ENCODE data around the gene TECPR2.

Gene TECPR2

DNA sequence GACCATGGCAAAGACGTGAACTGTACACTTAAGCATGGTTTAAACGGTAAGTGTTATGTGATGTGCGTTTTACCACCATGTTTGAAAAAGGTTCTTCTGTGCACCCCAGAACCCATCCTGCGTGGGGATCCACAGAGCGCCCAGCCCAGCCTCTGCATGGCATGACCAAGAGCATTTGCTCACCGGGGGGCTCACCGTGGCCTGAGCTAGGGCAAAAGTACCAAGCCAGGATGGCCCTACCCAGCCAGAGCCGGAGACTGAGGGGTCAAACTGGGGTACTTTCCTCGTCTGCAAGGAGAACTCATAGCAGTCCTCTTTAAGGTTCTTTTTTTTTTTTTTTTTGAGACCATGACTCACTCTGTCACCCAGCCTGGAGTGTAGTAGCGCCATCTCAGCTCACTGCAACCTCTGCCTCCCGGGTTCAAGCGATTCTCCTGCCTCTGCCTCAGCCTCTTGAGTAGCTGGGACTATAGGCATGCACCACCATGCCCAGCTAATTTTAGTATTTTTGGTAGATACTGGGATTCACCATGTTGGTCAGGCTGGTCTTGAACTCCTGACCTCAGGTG lies 163.3 kb downstream of the TECPR2 start:
- ChIA-PET CTCF (interaction anchor here (1.3 to 4.0 kb wide), 9 partner anchors 8 to 168 kb away, joined by 4 to 33 read pairs (median 15); no protein-coding TSS in a partner anchor), POLR2A (interaction anchor here (1.4 kb wide), 1 partner anchor 54 kb away, joined by 5 read pairs; no protein-coding TSS in a partner anchor)
- no peak for DNase-seq (ENCODE audit: low read depth, low spot score)
- TF ChIP-seq, protein P1, sequence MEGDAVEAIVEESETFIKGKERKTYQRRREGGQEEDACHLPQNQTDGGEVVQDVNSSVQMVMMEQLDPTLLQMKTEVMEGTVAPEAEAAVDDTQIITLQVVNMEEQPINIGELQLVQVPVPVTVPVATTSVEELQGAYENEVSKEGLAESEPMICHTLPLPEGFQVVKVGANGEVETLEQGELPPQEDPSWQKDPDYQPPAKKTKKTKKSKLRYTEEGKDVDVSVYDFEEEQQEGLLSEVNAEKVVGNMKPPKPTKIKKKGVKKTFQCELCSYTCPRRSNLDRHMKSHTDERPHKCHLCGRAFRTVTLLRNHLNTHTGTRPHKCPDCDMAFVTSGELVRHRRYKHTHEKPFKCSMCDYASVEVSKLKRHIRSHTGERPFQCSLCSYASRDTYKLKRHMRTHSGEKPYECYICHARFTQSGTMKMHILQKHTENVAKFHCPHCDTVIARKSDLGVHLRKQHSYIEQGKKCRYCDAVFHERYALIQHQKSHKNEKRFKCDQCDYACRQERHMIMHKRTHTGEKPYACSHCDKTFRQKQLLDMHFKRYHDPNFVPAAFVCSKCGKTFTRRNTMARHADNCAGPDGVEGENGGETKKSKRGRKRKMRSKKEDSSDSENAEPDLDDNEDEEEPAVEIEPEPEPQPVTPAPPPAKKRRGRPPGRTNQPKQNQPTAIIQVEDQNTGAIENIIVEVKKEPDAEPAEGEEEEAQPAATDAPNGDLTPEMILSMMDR (IDR thresholded peaks at IDR 0.05; ENCODE audit: insufficient read depth, low read length, missing control alignments) = no peak
- no peak overlapping the region for H3K4me3 ChIP-seq (ENCODE audit: low read depth, low read length)

DNA sequence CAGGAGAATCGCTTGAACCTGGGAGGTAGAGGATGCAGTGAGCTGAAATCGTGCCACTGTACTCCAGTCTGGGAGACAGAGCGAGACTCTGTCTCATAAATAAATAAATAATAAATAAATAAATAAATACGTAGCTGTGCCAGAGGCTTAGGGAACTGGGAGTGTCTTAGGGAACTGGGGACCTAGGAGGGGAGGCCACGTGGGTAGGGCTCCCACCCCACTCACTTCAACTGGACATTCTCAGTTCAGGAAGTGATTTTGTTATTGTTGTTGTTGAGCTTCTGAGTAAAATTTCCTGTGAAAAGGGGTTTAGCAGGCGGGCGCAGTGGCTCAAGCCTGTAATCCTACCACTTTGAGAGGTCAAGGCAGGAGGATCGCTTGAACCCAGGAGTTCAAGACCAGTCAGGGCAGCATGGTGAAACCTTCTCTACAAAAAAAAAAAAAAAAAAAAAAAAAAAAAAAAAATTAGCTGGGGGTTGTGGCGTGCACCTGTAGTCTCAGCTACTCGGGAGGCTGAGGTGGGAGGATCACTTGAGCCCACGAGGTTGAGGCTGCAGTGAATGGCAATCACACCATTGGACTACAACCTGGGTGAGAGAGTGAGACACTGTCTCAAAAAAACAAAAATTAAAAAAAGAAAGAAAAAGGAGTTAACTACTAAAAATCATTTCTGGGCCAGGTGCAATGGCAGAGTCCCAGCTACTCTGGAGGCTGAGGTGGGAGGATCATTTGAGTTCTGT lies 165.9 kb downstream of the TECPR2 start:
- no peak for DNase-seq (ENCODE audit: low read depth, low spot score)
- ChIA-PET POLR2A (no interaction called here), CTCF (interaction anchor here (0.6 to 3.6 kb wide), 6 partner anchors 11 to 91 kb away, joined by 3 to 11 read pairs (median 4); no protein-coding TSS in a partner anchor)
- H3K4me3 ChIP-seq (ENCODE audit: low read depth, low read length) = no peak overlapping the region
- TF ChIP-seq, protein P1 (IDR thresholded peaks at IDR 0.05; ENCODE audit: insufficient read depth, low read length, missing control alignments) = no peak

DNA sequence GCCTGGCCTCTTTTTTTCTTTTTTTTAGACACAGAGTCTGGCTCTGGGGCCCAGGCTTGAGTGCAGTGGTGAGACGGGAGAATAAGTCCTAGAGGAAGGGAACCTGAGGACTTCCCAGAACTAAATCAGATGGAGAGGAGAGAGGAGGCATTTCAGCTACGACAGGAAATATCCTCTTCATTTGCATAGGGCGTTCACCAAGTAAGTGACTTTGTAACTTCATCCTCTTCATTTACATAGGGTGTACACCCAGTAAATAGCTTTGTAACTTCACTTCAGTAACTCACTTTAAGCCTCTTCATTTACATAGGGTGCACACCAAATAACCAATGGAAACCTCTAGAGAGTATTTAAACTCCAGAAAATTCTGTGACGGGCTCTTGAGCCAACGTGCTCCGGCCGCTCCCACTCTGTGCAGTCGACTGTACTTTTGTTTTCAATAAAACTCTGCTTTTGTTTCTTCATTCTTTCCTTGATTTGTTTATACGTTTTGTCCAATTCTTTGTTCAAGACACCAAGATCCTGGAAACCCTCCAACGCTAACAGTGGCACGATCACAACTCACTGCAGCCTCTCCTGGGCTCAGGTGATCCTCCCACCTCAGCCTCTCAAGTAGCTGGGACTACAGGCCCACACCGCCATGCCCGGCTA lies 168.2 kb downstream of the TECPR2 start:
- ChIA-PET CTCF (interaction anchor here (0.6 to 3.6 kb wide), 4 partner anchors 9 to 198 kb away, joined by 3 to 11 read pairs (median 4); no protein-coding TSS in a partner anchor), POLR2A (no interaction called here)
- H3K4me3 ChIP-seq (ENCODE audit: low read depth, low read length) = no peak overlapping the region
- DNase-seq (ENCODE audit: low read depth, low spot score) = no peak
- TF ChIP-seq, protein P1 (IDR thresholded peaks at IDR 0.05; ENCODE audit: insufficient read depth, low read length, missing control alignments) = no peak

DNA sequence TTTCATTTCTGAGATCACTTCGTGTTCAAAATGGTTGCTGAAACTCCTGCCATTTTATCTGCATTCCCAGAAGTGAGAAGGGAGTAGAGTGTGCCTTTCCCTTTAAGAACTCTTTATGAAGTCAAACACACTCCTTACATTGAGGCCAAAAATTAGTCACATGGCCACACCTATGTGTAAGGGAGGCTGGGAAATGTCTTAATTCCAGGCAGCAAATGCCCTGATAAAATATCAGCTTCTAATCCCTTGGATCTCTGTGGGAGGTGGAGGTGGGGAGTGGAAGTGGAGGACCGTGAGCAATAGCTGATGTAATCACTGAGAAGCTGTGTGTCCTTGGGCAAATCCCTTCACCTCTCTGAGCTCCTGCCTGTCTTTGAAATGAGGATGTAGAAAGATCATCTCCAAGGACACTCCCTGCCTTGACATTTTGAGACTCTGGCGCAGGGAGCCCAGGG lies 169.5 kb downstream of the TECPR2 start:
- no peak overlapping the region for H3K4me3 ChIP-seq (ENCODE audit: low read depth, low read length)
- ChIA-PET POLR2A (no interaction called here), CTCF (interaction anchor here (1.1 to 2.8 kb wide), 2 partner anchors 8 to 14 kb away, joined by 4 to 15 read pairs; no protein-coding TSS in a partner anchor)
- TF ChIP-seq, protein P1 (IDR thresholded peaks at IDR 0.05; ENCODE audit: insufficient read depth, low read length, missing control alignments) = no peak
- DNase-seq (ENCODE audit: low read depth, low spot score) = no peak

DNA sequence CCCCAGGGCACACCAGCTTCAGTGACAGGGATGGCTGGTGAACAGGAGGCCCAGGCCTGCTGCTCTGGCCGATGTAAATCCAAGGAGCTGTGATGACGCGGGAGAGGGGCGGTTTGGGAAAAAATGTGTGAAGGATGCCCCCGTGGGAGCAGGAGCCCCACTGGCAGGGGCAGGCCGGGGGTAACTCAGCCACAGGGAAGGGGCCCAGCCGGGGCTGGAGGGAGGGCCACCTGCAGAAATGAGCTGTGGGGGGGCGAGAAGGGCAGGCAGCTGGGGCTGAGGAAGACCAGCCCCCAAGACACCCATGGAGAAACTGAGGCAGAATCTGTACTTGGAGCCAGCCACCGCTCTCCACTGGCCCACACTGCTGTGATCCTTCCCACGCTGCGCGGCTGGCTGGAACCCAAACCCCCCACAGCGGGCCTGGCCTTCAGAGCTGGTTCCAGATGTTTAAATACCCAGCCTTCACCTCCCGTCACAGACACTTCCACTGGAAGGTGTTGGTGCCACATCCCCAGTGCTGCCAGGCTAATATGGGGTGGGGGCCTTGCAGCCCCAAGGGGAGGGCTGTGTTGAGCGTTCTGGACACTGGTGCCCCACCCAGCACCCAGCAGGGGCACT lies 175.3 kb downstream of the TECPR2 start:
- no peak overlapping the region for H3K4me3 ChIP-seq (ENCODE audit: low read depth, low read length)
- DNase-seq (ENCODE audit: low read depth, low spot score) = no peak
- TF ChIP-seq, protein P1 (IDR thresholded peaks at IDR 0.05; ENCODE audit: insufficient read depth, low read length, missing control alignments) = no peak
- POLR2A ChIA-PET = no interaction called here
- CTCF ChIA-PET = interaction anchor here (0.9 to 4.6 kb wide), 3 partner anchors 14 to 100 kb away, joined by 3 to 33 read pairs (median 4); no protein-coding TSS in a partner anchor

Measured in AG04449 (cell line).